ENCODE data around the gene ARMC9. TPM values are rescaled to one million over a fixed set of nuclear protein-coding genes. Genes with fewer than 3 reads are reported as not detected.

ARMC9 gene
- total and polyA plus RNA-seq, 2 of the 13 experiments (the other 11 are each of a cell fraction or from before 2014, with no cell fraction given), result 9.1 to 12.8 TPM

DNA sequence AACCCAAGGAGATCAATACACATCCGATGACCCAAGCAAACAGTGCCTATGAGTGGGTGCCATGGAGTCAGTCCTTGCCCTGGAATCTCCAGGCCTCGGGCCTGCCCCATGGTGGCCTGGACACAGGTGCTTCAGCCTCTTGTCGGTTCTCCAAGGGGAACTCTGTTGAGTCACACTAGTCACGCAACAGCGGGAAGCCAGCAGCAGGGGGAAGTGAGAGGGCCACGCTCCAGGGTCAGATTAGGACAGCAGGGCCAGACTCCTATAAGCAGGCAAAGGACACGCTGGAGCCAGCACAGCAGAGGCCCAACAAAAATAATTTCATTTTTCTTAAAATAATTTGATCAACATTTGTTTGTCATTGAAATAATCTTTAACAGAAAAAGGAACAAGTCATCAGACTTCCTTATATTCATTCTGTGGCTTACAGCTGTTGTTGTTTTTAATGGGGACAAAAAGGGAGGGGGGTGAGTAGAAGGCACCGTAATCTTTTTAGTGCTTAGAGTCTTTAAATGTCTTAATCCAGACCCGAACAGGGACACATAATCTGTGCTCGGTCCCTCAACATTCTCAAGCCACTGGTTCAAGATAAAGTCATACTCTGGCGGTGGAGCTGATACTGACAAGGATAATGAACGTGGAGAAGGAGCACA is 16.4 kb upstream of the ARMC9 start (continued):
- TF ChIP-seq RAD21 (CRISPR knock-in tag; IDR thresholded peaks at IDR 0.05), result 0 out of 2 replicates have a peak, but pooled peaks have one; percentile 13
- 0 out of 2 replicates have a peak, but pooled peaks have one; percentile 12 for TF ChIP-seq FOXA3 (CRISPR knock-in tag; IDR thresholded peaks at IDR 0.05)
- 0 out of 2 replicates have a peak, but pooled peaks have one; percentile 4 for TF ChIP-seq EHMT2 (IDR thresholded peaks at IDR 0.05; ENCODE audit: borderline replicate concordance, low read depth, low read length)
- TF ChIP-seq TARDBP (CRISPR knock-in tag; IDR thresholded peaks at IDR 0.05), result no peak
- TF ChIP-seq LCORL (IDR thresholded peaks at IDR 0.05), result no peak
- peak; percentile 45; the same call in 1 of the 2 replicates for TF ChIP-seq LCORL (CRISPR knock-in tag; IDR thresholded peaks at IDR 0.05)
- TF ChIP-seq, protein P1, sequence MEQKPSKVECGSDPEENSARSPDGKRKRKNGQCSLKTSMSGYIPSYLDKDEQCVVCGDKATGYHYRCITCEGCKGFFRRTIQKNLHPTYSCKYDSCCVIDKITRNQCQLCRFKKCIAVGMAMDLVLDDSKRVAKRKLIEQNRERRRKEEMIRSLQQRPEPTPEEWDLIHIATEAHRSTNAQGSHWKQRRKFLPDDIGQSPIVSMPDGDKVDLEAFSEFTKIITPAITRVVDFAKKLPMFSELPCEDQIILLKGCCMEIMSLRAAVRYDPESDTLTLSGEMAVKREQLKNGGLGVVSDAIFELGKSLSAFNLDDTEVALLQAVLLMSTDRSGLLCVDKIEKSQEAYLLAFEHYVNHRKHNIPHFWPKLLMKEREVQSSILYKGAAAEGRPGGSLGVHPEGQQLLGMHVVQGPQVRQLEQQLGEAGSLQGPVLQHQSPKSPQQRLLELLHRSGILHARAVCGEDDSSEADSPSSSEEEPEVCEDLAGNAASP (CRISPR knock-in tag; IDR thresholded peaks at IDR 0.05; ENCODE audit: borderline replicate concordance), result peak; percentile 98
- no peak for TF ChIP-seq ATM (IDR thresholded peaks at IDR 0.05; ENCODE audit: borderline replicate concordance)
- TF ChIP-seq, protein P2, sequence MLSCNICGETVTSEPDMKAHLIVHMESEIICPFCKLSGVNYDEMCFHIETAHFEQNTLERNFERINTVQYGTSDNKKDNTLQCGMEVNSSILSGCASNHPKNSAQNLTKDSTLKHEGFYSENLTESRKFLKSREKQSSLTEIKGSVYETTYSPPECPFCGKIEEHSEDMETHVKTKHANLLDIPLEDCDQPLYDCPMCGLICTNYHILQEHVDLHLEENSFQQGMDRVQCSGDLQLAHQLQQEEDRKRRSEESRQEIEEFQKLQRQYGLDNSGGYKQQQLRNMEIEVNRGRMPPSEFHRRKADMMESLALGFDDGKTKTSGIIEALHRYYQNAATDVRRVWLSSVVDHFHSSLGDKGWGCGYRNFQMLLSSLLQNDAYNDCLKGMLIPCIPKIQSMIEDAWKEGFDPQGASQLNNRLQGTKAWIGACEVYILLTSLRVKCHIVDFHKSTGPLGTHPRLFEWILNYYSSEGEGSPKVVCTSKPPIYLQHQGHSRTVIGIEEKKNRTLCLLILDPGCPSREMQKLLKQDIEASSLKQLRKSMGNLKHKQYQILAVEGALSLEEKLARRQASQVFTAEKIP (CRISPR knock-in tag; IDR thresholded peaks at IDR 0.05; ENCODE audit: borderline replicate concordance), result no peak
- no peak for TF ChIP-seq TCF7 (IDR thresholded peaks at IDR 0.05; ENCODE audit: low read depth)
- no peak for TF ChIP-seq ZNF878 (CRISPR knock-in tag; IDR thresholded peaks at IDR 0.05)
- TF ChIP-seq, protein P3, sequence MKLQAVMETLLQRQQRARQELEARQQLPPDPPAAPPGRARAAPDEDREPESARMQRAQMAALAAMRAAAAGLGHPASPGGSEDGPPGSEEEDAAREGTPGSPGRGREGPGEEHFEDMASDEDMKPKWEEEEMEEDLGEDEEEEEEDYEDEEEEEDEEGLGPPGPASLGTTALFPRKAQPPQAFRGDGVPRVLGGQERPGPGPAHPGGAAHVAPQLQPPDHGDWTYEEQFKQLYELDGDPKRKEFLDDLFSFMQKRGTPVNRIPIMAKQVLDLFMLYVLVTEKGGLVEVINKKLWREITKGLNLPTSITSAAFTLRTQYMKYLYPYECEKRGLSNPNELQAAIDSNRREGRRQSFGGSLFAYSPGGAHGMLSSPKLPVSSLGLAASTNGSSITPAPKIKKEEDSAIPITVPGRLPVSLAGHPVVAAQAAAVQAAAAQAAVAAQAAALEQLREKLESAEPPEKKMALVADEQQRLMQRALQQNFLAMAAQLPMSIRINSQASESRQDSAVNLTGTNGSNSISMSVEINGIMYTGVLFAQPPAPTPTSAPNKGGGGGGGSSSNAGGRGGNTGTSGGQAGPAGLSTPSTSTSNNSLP (IDR thresholded peaks at IDR 0.05; ENCODE audit: low read depth, low read length), result no peak
- no peak for TF ChIP-seq PHF20 (CRISPR knock-in tag; IDR thresholded peaks at IDR 0.05)
- TF ChIP-seq ZNF747 (CRISPR knock-in tag; IDR thresholded peaks at IDR 0.05; ENCODE audit: borderline replicate concordance), result no peak
- TF ChIP-seq AKAP8 (CRISPR knock-in tag; IDR thresholded peaks at IDR 0.05), result no peak
- TF ChIP-seq MED1 (CRISPR knock-in tag; IDR thresholded peaks at IDR 0.05), result 0 out of 2 replicates have a peak, but pooled peaks have one; percentile 20
- no peak for TF ChIP-seq ZNF614 (CRISPR knock-in tag; IDR thresholded peaks at IDR 0.05; ENCODE audit: borderline replicate concordance)
- TF ChIP-seq, protein P4, sequence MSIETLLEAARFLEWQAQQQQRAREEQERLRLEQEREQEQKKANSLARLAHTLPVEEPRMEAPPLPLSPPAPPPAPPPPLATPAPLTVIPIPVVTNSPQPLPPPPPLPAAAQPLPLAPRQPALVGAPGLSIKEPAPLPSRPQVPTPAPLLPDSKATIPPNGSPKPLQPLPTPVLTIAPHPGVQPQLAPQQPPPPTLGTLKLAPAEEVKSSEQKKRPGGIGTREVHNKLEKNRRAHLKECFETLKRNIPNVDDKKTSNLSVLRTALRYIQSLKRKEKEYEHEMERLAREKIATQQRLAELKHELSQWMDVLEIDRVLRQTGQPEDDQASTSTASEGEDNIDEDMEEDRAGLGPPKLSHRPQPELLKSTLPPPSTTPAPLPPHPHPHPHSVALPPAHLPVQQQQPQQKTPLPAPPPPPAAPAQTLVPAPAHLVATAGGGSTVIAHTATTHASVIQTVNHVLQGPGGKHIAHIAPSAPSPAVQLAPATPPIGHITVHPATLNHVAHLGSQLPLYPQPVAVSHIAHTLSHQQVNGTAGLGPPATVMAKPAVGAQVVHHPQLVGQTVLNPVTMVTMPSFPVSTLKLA (IDR thresholded peaks at IDR 0.05), result no peak
- TF ChIP-seq ZNF264 (CRISPR knock-in tag; IDR thresholded peaks at IDR 0.05), result peak; percentile 21; the same call in 1 of the 2 replicates
- TF ChIP-seq, protein P5, sequence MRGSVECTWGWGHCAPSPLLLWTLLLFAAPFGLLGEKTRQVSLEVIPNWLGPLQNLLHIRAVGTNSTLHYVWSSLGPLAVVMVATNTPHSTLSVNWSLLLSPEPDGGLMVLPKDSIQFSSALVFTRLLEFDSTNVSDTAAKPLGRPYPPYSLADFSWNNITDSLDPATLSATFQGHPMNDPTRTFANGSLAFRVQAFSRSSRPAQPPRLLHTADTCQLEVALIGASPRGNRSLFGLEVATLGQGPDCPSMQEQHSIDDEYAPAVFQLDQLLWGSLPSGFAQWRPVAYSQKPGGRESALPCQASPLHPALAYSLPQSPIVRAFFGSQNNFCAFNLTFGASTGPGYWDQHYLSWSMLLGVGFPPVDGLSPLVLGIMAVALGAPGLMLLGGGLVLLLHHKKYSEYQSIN (CRISPR knock-in tag; IDR thresholded peaks at IDR 0.05; ENCODE audit: borderline replicate concordance), result no peak
- TF ChIP-seq ZMAT3 (CRISPR knock-in tag; conservative IDR thresholded peaks at IDR 0.05), result no peak
- TF ChIP-seq FOXA1 (IDR thresholded peaks at IDR 0.05), result no peak
- 0 out of 2 replicates have a peak, but pooled peaks have one; percentile 11 for TF ChIP-seq FOXA1 (CRISPR knock-in tag; IDR thresholded peaks at IDR 0.05)
- TF ChIP-seq NFATC3 (CRISPR knock-in tag; IDR thresholded peaks at IDR 0.05), result no peak
- TF ChIP-seq ZNF234 (CRISPR knock-in tag; conservative IDR thresholded peaks at IDR 0.05), result no peak

All from HepG2 (cell line).